ENCODE data around the gene ALPG. TPM values are rescaled to one million over a fixed set of nuclear protein-coding genes. Genes with fewer than 3 reads are reported as not detected.
"Not testable (repeated sequence)": the region's sequence is repeated elsewhere in the genome, so short reads cannot be mapped to it uniquely, and the experiment has no call there.

ALPG gene
- total RNA-seq, 1 experiment from 2014 or later, result not detected

GRCh38 chr2:232376713-232377112 lies 29.9 kb upstream of the ALPG start:
- no peak for DNase-seq (ENCODE audit: low read depth)

- no peak for DNase-seq (ENCODE audit: low read depth)
Observed at GRCh38 chr2:232377319-232377718, 29.3 kb upstream of the ALPG start.

- DNase-seq (ENCODE audit: low read depth), result no peak
Observed at GRCh38 chr2:232377841-232378734, 28.6 kb upstream of the ALPG start.

- DNase-seq (ENCODE audit: low read depth), result not testable (repeated sequence)
Observed at GRCh38 chr2:232378735-232379151, 27.9 kb upstream of the ALPG start, which contains the start of gene ALPP. ALPP (plus strand) TSS chr2:232378751; CDS start chr2:232378803, 52 bp downstream.

DNA sequence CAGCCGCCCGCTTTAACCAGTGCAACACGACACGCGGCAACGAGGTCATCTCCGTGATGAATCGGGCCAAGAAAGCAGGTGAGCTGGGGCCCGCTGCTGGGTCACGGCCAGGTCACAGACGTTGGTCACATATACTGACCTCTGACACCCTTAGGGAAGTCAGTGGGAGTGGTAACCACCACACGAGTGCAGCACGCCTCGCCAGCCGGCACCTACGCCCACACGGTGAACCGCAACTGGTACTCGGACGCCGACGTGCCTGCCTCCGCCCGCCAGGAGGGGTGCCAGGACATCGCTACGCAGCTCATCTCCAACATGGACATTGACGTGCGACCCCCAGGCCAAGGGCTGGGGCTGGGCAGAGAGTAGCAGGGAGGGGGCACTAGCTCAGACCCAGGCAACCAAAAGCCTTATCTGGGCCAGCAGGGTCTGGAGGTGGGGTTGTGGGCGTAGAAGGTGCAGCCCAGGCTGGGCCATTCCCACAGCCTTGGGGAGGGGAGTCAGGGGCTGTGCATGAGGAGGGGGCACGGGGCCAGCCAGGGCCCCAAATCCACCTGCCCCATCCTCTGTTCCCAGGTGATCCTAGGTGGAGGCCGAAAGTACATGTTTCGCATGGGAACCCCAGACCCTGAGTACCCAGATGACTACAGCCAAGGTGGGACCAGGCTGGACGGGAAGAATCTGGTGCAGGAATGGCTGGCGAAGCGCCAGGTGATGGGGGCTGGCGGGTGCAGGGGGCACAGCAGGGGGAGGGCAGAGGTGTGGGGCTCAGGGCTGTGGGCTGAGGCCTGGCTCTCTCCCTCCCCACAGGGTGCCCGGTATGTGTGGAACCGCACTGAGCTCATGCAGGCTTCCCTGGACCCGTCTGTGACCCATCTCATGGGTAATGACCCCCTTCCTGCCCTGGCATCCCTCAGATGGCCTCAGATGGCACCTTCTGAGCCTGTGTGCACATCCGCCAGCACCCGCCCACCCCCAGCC lies 26.7 kb upstream of the ALPG start:
- DNase-seq (ENCODE audit: low read depth), result not testable (repeated sequence)

- DNase-seq (ENCODE audit: low read depth), result not testable (repeated sequence)
Observed at GRCh38 chr2:232381204-232382031, 25.2 kb upstream of the ALPG start.

DNA sequence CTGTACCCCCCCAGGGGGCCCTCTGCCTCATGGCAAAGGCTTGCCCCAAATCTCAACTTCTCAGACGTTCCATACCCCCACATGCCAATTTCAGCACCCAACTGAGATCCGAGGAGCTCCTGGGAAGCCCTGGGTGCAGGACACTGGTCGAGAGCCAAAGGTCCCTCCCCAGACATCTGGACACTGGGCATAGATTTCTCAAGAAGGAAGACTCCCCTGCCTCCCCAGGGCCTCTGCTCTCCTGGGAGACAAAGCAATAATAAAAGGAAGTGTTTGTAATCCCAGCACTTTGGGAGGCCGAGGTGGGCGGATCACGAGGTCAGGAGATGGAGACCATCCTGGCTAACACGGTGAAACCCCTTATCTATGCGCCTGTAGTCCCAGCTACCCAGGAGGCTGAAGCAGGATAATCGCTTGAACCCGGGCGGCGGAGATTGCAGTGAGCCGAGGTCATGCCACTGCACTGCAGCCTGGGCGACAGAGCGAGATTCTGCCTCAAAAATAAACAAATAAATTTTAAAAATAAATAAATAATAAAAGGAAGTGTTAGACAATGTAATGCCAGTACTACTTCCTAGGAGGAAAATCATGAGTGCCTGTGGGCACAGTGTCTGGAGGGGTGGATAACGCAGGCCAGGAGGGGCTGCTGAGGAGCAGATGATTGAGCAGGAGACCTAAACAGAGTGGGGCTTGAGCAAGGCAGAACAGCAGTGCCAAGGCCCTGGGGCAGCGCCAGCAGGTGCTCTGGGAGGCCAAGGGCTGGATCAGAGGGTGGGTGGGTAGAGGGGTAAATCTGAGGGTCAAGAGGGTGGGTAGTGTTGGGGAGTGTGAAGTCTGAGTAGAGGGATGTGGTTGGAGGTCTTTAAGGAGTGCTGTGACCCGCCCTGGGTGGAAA lies 24.1 kb upstream of the ALPG start:
- DNase-seq (ENCODE audit: low read depth), result no peak

GRCh38 chr2:232384466-232384865 lies 22.2 kb upstream of the ALPG start:
- no peak for DNase-seq (ENCODE audit: low read depth)

DNA sequence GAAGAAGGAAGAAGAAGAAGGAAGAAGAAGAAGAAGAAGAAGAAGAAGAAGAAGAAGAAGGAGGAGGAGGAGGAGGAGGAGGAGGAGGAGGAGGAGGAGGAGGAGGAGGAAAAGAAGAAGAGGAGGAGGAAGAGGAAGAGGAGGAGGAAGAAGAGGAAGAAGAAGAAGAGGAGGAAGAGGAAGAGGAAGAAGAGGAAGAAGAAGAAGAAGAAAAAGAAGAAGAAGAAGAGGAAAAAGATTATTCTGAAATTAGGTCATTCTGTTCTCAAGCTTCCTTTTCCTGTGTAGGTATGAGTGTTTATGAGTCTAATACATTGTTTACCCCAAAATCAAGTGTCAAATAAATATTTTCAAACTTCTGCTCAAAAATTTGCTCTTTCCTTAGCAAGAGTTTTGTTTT lies 21.6 kb upstream of the ALPG start:
- not testable (repeated sequence) for DNase-seq (ENCODE audit: low read depth)

GRCh38 chr2:232385660-232386489 lies 20.8 kb upstream of the ALPG start:
- no peak for DNase-seq (ENCODE audit: low read depth)

- no peak for DNase-seq (ENCODE audit: low read depth)
Observed at GRCh38 chr2:232386490-232386739, 20.2 kb upstream of the ALPG start.

DNA sequence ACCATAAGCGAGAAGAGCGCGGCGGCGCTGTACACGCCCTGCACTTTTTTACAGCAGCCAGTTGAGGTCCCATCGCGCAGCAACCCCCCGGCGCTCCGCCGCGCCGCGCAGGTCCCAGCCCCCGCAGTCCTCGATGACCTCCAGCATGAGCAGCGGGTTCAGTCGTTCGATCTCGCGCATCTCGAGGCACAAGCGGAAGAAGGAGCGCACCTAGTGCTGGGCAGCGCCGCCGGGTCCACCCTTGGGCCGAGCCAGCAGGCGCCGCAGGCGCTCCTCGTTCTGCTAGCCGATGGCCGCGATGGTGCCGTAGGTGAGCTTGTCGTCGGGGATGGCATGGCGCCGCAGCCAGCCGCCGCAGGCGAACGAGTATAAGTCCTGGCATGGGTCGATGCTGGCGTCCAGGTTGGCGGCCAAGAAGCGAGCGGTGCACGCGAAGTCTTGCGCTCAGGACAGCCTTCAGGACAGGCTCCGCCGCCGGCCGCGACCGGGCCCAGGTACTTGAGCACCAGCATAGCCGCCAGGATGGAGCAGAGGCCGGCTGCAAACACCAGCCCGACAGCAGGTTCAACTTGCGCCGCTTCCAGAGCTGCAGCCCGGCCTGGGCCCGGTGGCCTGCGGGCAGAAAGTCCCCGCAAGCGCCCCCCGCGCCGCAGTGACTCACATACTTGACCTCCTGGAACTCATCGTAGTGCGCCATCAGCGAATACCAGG lies 19.7 kb upstream of the ALPG start:
- DNase-seq (ENCODE audit: low read depth), result no peak

DNA sequence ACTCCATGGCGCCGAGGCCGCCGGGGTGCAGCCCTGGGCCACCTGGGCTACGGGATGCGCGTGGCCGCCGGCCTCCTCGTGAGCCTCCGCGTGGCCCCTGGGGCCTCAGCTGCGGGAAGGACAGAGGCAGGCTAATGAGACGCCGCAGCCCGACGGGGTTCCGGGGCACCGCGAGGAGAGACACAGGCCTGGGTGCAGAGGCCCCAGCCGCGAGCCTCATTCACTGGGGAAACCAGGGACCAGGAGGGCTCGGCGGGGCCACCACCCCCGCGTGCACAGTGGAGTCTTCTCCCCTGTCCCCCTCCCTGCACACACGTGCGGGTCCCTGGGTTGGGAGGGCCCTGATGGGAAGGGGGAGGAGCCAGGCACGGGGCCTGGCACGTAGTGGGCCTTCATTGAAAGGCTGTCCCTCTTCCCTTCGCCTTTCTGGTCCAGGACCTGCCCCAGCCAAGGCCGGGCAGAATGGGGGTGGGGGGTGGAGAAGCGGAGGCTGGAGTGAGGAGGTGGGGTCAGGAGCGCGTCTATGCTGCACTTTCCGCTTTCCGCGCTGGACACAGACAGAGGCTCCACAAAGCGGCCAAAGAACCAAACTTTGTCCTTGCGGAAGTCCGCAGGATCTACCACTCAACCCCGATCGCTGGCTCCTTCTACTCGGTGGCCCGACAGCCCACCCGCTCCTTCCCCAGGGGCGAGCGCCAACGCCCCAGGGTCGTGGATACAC lies 19.0 kb upstream of the ALPG start:
- DNase-seq (ENCODE audit: low read depth), result no peak

DNA sequence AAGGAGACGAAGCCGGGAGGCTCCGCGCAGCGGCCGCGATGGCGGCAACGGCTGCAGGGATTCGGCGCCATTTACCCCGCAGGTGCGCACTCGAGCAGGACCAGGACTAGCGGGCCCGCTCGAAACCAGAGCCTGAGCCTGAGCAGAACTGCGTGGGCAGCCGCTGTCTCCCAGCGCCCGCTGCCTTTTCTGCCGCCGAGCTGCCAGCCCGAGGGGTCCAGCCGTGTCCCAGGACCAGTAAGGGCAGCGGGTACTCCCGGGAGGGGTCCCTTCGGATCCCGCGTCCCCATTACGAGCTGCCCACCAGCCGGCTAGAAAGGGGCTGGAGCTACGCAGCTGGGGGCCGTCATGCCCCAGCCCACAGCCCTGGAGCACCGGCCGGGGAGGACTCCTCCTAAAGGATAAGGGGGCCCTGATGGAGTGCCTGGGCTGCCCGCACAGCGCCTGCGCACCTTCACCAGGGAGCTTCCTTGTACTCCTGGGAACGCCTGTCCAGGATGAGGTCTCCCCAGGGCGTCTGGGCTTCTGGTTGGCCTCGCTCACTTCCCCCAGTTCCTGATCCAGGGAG lies 18.2 kb upstream of the ALPG start:
- no peak for DNase-seq (ENCODE audit: low read depth)

DNA sequence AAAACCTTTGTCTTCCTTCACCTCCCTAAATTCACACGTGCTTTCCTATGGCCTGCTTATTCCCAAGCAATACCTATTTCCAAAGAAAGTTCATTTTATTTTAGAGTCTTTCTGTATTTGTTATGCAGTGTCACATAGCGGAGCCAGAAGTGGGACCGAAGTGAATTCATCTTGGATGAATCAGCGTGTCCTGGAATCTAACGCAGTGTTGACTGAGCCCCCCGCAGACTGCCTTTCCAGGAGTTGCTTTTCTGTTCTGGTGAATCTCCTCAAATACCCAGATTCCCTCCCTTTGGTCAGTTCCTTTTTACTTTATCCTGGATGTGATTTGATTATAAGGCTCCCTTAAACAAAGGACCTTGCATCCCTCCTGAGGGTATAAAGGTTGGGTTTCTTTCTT lies 17.3 kb upstream of the ALPG start:
- peak; percentile 56 for DNase-seq (ENCODE audit: low read depth)

DNA sequence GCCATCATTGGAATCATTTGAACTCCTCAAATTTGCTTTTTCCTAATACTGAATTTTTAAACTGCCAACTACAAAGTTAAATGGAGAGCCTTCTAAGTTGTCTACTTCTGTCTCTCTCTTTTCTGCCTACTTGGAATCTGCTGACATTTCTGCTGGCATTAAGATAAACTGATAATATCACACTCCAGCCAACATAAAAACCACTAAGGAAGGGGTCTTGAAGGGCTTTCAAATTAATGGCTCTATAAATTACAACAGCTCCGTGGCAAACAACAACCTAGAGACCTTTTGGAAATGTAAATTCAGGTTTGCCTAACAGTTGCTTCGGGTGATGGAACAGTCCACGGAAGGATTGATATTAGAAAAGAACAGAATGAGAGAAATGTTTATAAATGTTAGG lies 16.0 kb upstream of the ALPG start:
- DNase-seq (ENCODE audit: low read depth), result no peak

DNA sequence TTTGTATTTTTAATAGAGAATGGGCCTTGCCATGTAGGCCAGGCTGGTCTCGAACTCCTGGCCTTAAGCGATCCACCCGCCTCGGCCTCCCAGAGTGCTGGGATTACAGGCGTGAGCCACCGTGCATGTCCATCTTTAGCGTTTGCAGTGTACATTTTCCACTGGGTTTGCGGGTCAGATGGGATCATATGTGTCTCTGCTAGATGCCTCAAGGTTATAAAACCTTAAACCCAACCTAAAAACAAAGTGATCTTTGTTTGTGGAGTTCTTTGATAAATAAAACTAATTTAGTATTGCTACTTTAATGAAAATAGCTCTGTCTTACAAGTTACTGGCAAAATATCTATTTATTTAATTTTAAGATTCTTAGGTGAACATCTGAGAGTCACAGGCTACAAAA lies 13.1 kb upstream of the ALPG start:
- no peak for DNase-seq (ENCODE audit: low read depth)

DNA sequence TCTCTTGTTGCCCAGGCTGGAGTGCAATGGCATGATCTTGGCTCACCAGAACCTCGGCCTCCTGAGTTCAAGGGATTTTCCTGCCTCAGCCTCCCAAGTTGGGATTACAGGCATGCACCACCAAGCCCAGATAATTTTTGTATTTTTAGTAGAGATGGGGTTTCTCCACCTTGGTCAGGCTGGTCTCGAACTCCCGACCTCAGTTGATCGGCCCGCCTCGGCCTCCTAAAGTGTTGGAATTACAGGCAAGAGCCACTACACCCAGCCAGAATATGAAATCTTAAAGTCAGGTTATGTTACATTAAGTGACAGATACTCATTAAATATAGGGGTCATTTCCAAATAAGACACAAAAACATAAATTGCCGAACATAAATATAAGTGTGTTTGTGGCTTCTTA lies 12.2 kb upstream of the ALPG start:
- not testable (repeated sequence) for DNase-seq (ENCODE audit: low read depth)
